ENCODE data around the gene CHSY3.

CHSY3 gene

GRCh38 chr5:129971714-129972113, 67.4 kb downstream of the CHSY3 start:
- Histone ChIP-seq H3K9ac (ENCODE audit: insufficient read length, low read depth) (no peak overlapping the region), H3K36me3 (ENCODE audit: insufficient read depth, insufficient read length, low read length) (no peaks in the 10 kb centered on the region), H3K27me3 (ENCODE audit: insufficient read depth, insufficient read length) (no peaks in the 10 kb centered on the region), H3K4me3 (ENCODE audit: insufficient read length, low read depth) (no peak overlapping the region), H3K4me1 (ENCODE audit: insufficient read depth, insufficient read length) (no peaks in the 10 kb centered on the region), H3K9me3 (ENCODE audit: insufficient read depth, low read length) (no peaks in the 10 kb centered on the region)
- TF ChIP-seq YY1 (IDR thresholded peaks at IDR 0.05; ENCODE audit: insufficient read depth, insufficient read length) (no peak), SUZ12 (IDR thresholded peaks at IDR 0.05; ENCODE audit: extremely low read depth, insufficient read depth, insufficient read length) (no peak), ZNF274 (IDR thresholded peaks at IDR 0.05; ENCODE audit: low read depth, low read length) (no peak)
- no peak for DNase-seq (ENCODE audit: low read depth, low spot score)

GRCh38 chr5:129972465-129973141, 68.3 kb downstream of the CHSY3 start:
- Histone ChIP-seq H3K4me3 (ENCODE audit: insufficient read length, low read depth) (no peak overlapping the region), H3K36me3 (ENCODE audit: insufficient read depth, insufficient read length, low read length) (no peaks in the 10 kb centered on the region), H3K4me1 (ENCODE audit: insufficient read depth, insufficient read length) (no peaks in the 10 kb centered on the region), H3K9me3 (ENCODE audit: insufficient read depth, low read length) (no peaks in the 10 kb centered on the region), H3K9ac (ENCODE audit: insufficient read length, low read depth) (no peak overlapping the region), H3K27me3 (ENCODE audit: insufficient read depth, insufficient read length) (no peaks in the 10 kb centered on the region)
- DNase-seq (ENCODE audit: low read depth, low spot score) = no peak
- TF ChIP-seq ZNF274 (IDR thresholded peaks at IDR 0.05; ENCODE audit: low read depth, low read length) (no peak), YY1 (IDR thresholded peaks at IDR 0.05; ENCODE audit: insufficient read depth, insufficient read length) (no peak), SUZ12 (IDR thresholded peaks at IDR 0.05; ENCODE audit: extremely low read depth, insufficient read depth, insufficient read length) (no peak)

DNA sequence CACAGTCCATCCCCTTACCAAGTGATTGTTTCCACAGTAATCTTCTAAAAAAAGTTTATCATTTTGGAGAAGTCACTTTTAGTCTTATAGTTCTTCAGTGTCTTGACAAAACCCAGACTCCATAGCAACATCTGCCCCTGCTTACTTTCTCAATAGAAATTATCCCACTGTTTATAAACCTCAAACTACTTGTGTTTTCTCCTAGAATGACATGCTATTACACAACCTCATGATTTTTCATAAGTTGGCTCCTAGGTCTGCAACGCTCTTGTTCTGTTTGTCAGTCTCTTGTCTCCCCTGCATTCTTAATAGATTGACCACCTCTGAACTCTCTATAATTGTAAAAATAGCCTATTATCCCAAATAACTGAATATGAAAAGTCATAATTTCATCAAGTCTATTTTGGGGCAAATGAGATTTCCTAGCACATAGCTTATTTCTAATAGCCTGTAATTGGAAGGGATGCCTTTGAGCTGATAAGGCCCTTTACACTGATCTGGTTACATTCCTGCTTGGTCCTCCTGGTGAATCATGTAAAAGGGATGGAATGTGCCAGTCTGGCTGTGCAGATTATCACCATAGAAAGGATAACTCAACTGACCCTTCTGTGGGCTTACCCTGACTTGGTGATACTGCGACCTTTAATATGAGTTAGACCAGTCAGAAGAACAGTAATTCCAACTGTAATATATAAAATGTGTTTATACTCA, 69.6 kb downstream of the CHSY3 start:
- Histone ChIP-seq H3K4me1 (ENCODE audit: insufficient read depth, insufficient read length) (no peaks in the 10 kb centered on the region), H3K9ac (ENCODE audit: insufficient read length, low read depth) (no peak overlapping the region), H3K36me3 (ENCODE audit: insufficient read depth, insufficient read length, low read length) (no peaks in the 10 kb centered on the region), H3K9me3 (ENCODE audit: insufficient read depth, low read length) (no peaks in the 10 kb centered on the region), H3K4me3 (ENCODE audit: insufficient read length, low read depth) (no peak overlapping the region), H3K27me3 (ENCODE audit: insufficient read depth, insufficient read length) (no peaks in the 10 kb centered on the region)
- no peak for DNase-seq (ENCODE audit: low read depth, low spot score)
- TF ChIP-seq YY1 (IDR thresholded peaks at IDR 0.05; ENCODE audit: insufficient read depth, insufficient read length) (no peak), SUZ12 (IDR thresholded peaks at IDR 0.05; ENCODE audit: extremely low read depth, insufficient read depth, insufficient read length) (no peak), ZNF274 (IDR thresholded peaks at IDR 0.05; ENCODE audit: low read depth, low read length) (no peak)

DNA sequence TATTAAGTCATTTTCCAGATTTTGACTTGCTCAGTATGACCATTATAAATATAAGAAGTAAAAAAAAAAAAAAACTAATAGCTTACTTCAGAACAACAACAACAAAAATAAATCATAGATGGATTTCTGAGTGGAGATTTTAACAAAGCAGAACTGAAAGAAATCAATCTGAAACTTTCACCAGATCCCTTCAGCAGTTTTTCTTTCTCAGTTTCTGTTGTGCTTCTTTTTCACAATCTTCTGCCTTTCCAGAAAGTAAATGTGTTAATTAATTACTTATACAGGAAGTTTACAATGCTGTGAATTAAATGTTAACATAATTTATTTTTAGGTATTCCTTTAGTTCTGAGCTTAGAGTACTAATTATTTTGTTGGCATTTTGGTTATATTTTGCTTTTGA, 73.5 kb downstream of the CHSY3 start:
- TF ChIP-seq YY1 (IDR thresholded peaks at IDR 0.05; ENCODE audit: insufficient read depth, insufficient read length) (no peak), SUZ12 (IDR thresholded peaks at IDR 0.05; ENCODE audit: extremely low read depth, insufficient read depth, insufficient read length) (no peak), ZNF274 (IDR thresholded peaks at IDR 0.05; ENCODE audit: low read depth, low read length) (no peak)
- H3K9me3 ChIP-seq (ENCODE audit: insufficient read depth, low read length) = no peaks in the 10 kb centered on the region
- no peak overlapping the region for H3K4me3 ChIP-seq (ENCODE audit: insufficient read length, low read depth)
- no peaks in the 10 kb centered on the region for H3K4me1 ChIP-seq (ENCODE audit: insufficient read depth, insufficient read length)
- no peak overlapping the region for H3K9ac ChIP-seq (ENCODE audit: insufficient read length, low read depth)
- no peak for DNase-seq (ENCODE audit: low read depth, low spot score)
- H3K27me3 ChIP-seq (ENCODE audit: insufficient read depth, insufficient read length) = no peaks in the 10 kb centered on the region
- no peaks in the 10 kb centered on the region for H3K36me3 ChIP-seq (ENCODE audit: insufficient read depth, insufficient read length, low read length)

GRCh38 chr5:129978270-129978669, 74.0 kb downstream of the CHSY3 start:
- Histone ChIP-seq H3K4me3 (ENCODE audit: insufficient read length, low read depth) (no peak overlapping the region), H3K9ac (ENCODE audit: insufficient read length, low read depth) (no peak overlapping the region), H3K4me1 (ENCODE audit: insufficient read depth, insufficient read length) (no peaks in the 10 kb centered on the region), H3K27me3 (ENCODE audit: insufficient read depth, insufficient read length) (no peaks in the 10 kb centered on the region), H3K36me3 (ENCODE audit: insufficient read depth, insufficient read length, low read length) (no peaks in the 10 kb centered on the region), H3K9me3 (ENCODE audit: insufficient read depth, low read length) (no peaks in the 10 kb centered on the region)
- no peak for TF ChIP-seq YY1 (IDR thresholded peaks at IDR 0.05; ENCODE audit: insufficient read depth, insufficient read length)
- TF ChIP-seq ZNF274 (IDR thresholded peaks at IDR 0.05; ENCODE audit: low read depth, low read length) = no peak
- TF ChIP-seq SUZ12 (IDR thresholded peaks at IDR 0.05; ENCODE audit: extremely low read depth, insufficient read depth, insufficient read length) = no peak
- DNase-seq (ENCODE audit: low read depth, low spot score) = no peak

- TF ChIP-seq YY1 (IDR thresholded peaks at IDR 0.05; ENCODE audit: insufficient read depth, insufficient read length) (no peak), ZNF274 (IDR thresholded peaks at IDR 0.05; ENCODE audit: low read depth, low read length) (no peak), SUZ12 (IDR thresholded peaks at IDR 0.05; ENCODE audit: extremely low read depth, insufficient read depth, insufficient read length) (no peak)
- Histone ChIP-seq H3K36me3 (ENCODE audit: insufficient read depth, insufficient read length, low read length) (no peaks in the 10 kb centered on the region), H3K4me3 (ENCODE audit: insufficient read length, low read depth) (no peak overlapping the region), H3K27me3 (ENCODE audit: insufficient read depth, insufficient read length) (no peaks in the 10 kb centered on the region), H3K9me3 (ENCODE audit: insufficient read depth, low read length) (0 out of 2 replicates have a peak, but pooled peaks cover 6% of the 10 kb centered on the region), H3K4me1 (ENCODE audit: insufficient read depth, insufficient read length) (no peaks in the 10 kb centered on the region), H3K9ac (ENCODE audit: insufficient read length, low read depth) (no peak overlapping the region)
- no peak for DNase-seq (ENCODE audit: low read depth, low spot score)
These were observed 84.2 kb downstream of the CHSY3 start for GRCh38 chr5:129988453-129988852.

- Histone ChIP-seq H3K36me3 (ENCODE audit: insufficient read depth, insufficient read length, low read length) (no peaks in the 10 kb centered on the region), H3K9me3 (ENCODE audit: insufficient read depth, low read length) (no peaks in the 10 kb centered on the region), H3K4me3 (ENCODE audit: insufficient read length, low read depth) (no peak overlapping the region), H3K4me1 (ENCODE audit: insufficient read depth, insufficient read length) (no peaks in the 10 kb centered on the region), H3K9ac (ENCODE audit: insufficient read length, low read depth) (no peak overlapping the region), H3K27me3 (ENCODE audit: insufficient read depth, insufficient read length) (no peaks in the 10 kb centered on the region)
- TF ChIP-seq ZNF274 (IDR thresholded peaks at IDR 0.05; ENCODE audit: low read depth, low read length) (no peak), YY1 (IDR thresholded peaks at IDR 0.05; ENCODE audit: insufficient read depth, insufficient read length) (no peak), SUZ12 (IDR thresholded peaks at IDR 0.05; ENCODE audit: extremely low read depth, insufficient read depth, insufficient read length) (no peak)
- DNase-seq (ENCODE audit: low read depth, low spot score) = no peak
These were observed 87.5 kb downstream of the CHSY3 start for GRCh38 chr5:129991780-129992179.

Measured in NT2/D1 (cell line).